Ovary (tissue), 3 donors: Measurements from ENCODE around the gene ABCC5.

Experiments
- CTCF ChIP-seq, 3 donors: fragments of 450-650 bp in 2 of 3; fragments of 200-600 bp in 1 of 3; IDR thresholded peaks; one replicate each; pipeline versions ENCODE4 v1.5.1 to v1.8.0; 2016 to 2022; ENCODE audit warnings: antibody characterized with exemption in 3 of 3, mild to moderate bottlenecking in 1 of 3
- EP300 ChIP-seq: sonication (generic); formaldehyde crosslinking; IDR thresholded peaks from one replicate; pipeline ENCODE4 v1.6.1; 2017; ENCODE audit warnings: antibody characterized with exemption
- POLR2A ChIP-seq: fragments of 450-650 bp; IDR thresholded peaks from one replicate; pipeline ENCODE4 v1.6.1; 2017; ENCODE audit warnings: antibody characterized with exemption, mild to moderate bottlenecking, moderate library complexity
- donor health status: DM: no; HTN: no; CAD: no.

- TF ChIP-seq POLR2A (no peak), CTCF (IDR thresholded peaks at IDR 0.05) (no peak), EP300 (no peak)
Observed at GRCh38 chr3:183981990-183982644, 35.6 kb downstream of the ABCC5 start.
